NCI-H146 treated with DMSO at 0.1 percent for 48 hours (cell line): ENCODE results near the gene TMEM156.
"Not testable (repeated sequence)": the region's sequence is repeated elsewhere in the genome, so short reads cannot be mapped to it uniquely, and the experiment has no call there.

ENCODE experiments used
- DNase-seq: peaks from one replicate; lab custom pipeline; 2025; ENCODE audit not compliant: unreplicated experiment; lab: John Stamatoyannopoulos, UW

TMEM156 gene

DNA sequence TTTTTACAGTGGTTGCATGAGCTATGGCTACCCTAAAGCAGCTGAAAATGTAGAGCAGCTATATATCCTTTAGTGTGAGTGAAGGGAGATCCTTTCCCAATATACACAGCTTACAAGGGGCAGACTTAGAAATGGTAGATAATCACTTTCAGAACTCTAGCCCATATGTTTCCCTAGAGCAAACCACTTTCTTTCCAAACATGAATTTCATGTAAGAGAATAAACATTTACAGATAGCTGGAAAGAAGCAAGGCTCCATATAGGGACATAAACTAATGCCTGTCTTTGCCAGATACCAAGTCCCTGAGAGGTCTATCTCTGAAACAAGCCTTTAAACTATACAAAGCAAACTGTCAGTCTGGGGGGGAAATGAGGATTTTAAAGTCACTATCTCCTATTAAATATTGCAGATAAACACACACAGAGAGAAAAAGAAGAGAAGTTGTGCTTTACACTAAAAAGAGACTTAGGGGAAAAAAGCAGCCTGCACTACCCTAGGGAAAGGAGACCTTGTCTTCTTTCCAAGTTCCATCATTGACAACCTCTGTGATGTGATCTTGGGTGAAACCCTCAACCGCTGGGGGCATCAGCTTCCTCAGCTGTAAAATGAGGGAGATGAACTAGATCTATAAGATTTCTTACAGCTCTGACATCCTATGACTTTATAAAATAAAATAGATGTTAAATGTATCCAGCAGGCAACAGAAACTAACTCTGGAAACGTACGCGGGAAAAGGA, 73.6 kb downstream of the TMEM156 start:
- no peak for DNase-seq

DNA sequence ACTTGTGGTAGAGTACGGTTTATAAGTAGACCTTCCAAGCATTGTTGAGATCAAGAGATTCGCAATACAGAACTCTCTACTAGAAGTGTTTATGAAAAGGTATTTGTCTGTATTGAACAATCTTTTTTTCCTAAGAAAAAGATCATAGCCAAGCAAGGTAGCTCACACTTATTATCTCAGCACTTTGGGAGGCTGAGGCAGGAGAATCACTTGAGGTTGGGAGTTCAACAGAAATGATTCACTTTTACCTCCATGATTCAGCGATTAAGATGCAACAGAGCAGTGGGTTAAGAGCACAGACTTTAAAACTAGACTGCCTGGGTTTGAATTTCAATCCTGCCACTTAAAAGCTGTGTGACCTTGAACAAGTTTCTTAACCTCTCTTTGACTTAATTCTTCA, 74.3 kb downstream of the TMEM156 start:
- no peak for DNase-seq

DNA sequence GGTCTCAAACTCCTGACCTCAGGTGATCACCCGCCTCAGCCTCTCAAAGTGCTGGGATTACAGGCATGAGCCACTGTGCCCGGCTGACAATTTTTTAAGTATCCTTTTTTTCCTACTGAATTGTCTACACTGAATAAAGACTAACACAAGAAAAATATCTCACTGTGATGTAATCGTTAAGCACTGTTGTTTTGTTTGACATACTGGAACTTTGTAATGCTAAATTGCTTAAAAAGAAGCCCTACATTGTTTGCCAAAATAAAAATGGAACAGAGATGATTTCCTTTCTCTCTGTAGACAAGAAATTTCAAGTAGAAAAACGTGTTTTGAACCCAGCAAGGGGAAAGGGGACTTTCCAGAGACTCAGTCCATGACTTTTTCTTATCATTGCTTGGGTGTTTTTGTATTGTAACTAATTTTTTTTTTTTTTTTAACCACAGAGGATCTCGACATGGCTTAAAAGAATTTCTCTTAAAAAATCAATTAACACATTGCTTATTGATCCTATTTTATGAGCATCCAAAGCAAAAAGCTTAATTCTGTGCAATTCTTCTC, 74.9 kb downstream of the TMEM156 start:
- no peak for DNase-seq

DNA sequence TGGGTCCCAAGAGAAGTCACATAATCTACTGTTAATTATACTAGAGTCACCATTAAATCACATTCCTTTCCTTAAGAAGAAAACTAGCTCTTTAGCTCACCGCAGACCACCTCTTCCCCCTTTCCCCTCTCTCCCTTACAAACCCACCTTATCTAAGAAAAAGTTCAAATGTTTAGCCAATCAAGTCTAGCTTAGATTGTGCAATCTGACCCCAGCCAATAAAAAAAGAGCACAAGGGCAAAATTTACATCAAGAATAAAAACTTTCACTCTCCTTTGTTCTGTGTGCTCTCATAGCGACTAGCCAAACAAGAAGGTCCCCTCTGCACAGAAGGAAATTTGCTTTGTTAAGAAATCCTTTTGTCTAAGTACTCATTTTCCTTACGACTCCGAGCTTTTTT, 76.3 kb downstream of the TMEM156 start:
- no peak for DNase-seq

DNA sequence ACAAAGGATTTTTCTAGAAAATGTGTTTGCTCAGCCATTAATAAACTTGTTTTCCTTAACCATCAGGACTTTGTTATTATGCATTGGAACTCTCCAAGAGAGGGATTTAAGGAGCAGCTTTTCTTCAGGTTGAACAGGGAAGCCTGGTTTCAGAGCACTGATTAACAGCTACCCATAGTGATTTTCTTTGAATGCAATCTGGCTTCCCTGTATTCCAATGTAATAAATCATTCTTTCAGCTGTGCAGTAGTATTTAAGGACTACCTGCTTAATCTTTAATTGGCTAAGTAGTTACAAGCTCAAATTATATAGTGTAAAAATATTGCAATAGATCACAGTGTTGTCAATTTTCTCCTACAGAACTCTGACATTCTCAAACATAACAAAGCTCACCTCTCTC, 77.5 kb downstream of the TMEM156 start:
- no peak for DNase-seq

DNA sequence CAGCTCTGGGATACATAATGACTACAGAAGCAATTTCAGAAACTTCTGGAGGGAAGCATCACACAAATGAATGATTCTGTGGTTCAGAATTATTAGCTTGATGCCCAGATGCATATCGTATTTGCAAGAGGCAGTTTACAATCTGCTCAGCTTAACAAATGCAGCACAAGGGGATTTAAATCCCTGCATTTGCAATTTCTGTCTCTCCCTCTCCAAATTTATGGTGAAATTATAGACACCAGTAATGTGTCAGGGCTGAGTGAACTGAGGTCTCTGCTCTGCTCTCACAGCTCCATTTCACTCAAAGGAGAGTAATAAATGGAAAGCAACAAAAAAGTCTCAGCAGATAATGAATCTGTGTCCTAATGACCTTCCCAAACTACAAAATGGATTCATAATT, 80.2 kb downstream of the TMEM156 start:
- DNase-seq, result no peak

DNA sequence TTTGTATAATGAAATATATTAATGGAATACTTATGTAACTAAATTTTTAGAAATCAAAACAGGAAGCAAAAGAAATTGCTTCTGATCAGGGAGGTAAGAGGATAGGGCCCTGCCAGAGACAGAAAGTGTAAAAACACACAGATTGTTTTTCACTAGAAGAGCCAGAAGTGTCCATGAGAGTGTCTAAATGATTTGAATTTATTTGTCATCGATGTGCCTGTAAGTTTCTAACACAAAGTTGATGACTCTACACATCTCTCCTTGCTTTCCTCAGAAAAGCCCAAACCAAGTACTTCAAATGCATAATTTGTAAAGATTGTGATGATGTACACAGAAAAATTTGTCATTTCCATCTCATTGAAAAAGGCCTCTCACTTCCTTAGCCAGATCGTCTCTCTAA, 80.6 kb downstream of the TMEM156 start:
- no peak for DNase-seq

DNA sequence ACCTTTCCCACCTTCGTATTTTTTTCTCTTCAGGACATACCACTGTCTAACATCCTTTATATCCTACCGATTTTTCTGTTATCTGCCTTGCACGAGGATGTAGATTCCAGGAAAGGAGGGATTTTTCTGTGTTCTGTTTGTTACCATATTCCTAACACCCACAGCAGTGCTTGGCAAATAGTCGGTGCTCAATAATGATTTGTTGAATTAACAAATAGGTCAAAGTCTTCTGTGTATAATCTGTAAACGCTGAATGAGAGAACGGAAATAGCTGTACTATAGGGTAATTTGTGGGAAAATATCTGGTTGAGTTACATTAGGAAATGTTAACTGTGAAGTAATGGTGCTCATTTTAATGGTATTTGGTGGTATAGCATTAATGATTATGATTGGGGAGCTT, 81.5 kb downstream of the TMEM156 start:
- DNase-seq, result no peak

DNA sequence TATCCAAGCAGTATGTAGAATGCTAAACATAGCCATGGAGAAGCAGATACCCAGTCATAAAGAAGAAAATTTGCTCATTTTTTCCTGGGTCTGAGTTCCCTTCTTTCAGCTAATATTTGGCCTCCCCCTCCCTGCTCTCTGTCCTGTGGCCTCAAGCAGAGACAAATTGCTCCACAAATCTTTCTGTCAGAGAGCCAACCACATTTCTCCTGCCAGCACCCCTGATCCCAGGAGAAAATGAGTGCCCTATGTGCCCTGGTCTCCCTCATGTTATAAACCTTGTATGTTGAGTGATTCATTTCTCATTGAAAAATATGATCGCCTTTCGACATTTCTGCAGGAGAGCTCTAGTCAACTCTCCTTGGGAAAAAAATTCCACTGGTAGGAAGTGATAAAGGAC, 82.0 kb downstream of the TMEM156 start:
- DNase-seq, result no peak

DNA sequence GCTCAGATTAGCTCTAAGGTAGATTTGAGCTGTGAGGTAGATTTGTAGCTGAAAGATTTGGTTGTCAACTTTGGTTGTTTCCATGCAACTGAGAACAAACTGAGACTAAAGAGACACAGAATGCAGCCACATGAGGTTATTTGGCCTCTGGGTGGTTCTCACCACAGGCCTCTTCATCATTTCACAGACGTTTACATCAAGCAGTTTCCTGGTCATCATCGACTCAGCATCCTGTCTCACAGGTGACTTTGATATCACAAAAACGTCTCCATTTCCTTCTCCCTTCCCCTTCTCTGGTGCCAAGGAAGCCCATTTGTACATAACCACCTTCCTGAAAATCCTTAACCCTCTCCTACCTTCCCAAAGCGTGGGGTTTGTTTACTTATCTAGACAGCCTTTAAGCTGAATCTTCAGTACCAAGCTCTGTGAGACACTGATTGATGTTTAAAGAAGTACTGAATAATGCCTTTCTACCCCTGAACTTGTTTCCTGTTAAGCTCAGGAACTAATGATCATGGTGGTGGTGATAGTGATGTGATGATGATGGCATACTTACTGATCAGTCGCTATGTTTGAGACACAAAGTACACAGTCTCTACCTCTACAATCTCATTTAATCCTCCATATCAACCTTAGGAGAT, 82.7 kb downstream of the TMEM156 start:
- no peak for DNase-seq

DNA sequence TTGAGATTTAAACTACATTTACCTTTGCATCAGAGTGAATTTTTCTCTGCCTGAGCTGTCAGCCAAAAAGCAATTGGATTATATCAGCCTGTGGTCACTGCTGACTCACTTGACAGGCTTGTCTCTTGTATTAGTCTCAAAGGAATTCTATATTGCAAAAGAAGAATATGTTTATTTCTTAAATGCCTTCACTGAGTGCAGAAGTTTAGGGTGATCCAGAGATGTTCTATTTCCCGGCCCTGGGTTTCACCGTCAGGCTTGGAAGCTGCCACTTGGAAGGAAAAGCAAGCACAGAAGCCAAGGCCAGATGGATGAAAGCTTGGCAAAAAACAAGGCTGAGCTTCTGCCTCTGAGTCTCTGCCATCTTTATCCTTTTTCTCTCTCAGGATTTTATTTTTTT, 83.7 kb downstream of the TMEM156 start:
- no peak for DNase-seq

DNA sequence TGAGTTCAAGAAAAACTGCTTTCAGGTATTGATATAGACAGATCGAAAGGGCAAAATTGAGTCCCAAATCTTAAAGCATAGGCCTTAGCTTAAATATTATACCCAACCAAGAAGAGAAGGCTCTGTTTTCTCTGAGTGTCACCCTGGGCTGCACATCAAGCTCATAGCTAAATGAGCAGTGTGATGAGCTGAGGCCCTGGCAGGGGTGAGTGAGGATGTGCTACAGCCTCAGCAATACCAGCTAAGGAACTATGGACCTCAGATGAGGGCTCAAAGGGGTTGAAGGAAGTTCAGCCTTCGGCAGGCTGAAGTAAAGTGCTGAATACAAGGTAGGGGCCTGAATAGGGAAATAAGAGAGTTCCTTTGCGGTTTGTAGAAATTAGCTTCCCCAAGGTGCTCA, 85.3 kb downstream of the TMEM156 start:
- DNase-seq, result no peak

DNA sequence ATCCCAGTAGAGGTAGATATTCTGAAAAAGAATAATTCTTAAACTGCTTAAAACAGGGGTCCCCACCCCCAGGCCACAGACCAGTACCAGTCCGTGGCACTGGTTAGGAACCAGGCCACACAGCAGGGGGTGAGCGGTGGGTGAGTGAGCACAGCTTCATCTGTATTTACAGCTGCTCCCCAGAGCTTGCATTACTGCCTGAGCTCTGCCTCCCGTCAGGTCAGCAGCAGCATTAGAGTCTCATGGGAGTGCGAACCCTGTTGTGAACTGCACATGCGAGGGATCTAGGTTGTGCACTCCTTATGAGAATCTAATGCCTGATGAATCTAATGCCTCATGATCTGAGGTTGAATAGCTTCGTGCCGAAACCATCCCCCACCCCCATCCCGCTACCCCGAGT, 87.8 kb downstream of the TMEM156 start:
- DNase-seq, result no peak

DNA sequence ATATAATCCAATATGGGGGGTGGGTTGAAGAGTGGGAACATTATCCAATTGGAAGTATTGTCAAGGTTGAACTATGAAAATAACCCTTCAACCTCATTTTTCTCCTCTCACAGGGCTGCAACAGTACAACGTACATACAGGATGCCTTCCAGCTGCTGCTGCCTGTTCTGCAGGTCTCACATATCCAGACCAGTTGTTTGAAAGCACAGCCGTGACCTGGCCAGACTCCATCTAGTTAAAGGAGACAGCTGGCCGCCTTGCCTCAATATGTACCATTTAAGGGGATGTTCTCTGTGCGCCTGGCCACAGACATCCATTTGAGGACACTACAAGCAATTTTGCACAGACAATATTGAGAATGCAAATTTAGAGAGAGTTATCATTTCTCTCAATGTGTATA, 88.9 kb downstream of the TMEM156 start:
- no peak for DNase-seq

DNA sequence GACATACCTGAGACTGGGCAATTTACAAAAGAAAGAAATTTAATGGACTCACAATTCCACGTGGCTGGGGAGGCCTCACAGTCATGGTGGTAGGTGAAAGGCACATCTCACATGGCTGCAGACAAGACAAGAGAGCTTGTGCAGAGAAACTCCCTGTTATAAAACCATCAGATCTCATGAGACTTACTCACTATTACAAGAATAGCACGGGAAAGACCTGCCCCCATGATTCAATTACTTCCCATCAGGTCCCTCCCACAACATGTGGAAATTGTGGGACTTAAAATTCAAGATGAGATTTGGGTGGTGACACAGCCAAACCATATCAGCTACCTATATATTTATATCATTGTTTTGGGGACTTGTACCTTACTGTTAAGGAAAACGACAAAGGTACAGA, 90.3 kb downstream of the TMEM156 start:
- not testable (repeated sequence) for DNase-seq

DNA sequence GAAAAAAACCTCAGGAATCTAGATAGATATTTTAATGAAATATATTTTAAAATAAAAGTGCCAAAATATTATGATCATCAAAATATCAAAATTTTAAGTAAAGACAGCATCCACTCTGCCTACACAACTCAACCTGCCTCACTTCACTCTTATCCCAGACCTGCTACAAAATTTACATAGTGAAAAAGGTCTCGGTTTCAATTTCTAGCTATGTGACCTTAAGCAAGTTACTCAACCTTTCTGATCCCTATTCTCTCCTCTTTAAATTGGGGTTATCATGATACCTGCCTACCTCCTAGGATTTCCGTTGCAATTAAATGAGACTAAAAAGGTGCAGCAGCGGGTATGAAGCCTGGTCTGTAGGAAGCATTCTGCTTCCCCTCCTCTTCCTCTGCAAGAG, 91.7 kb downstream of the TMEM156 start:
- no peak for DNase-seq

DNA sequence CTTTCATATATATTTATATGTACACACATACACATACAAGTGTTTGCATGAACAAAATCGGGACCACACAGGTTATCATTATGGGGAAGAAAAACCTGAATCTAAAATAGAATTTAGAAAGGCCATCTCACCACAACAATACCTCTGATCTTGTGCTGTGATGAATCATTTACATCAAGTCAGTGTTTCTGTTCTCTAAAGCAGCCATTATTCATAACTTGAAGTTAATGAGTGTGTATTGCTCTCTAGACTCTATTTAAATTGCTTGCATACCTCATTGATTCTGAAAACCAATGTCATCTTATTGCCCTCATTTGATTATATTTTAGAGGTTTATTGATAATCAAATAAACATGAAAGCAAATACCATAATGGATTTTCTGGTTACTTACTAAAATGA, 93.0 kb downstream of the TMEM156 start:
- no peak for DNase-seq

DNA sequence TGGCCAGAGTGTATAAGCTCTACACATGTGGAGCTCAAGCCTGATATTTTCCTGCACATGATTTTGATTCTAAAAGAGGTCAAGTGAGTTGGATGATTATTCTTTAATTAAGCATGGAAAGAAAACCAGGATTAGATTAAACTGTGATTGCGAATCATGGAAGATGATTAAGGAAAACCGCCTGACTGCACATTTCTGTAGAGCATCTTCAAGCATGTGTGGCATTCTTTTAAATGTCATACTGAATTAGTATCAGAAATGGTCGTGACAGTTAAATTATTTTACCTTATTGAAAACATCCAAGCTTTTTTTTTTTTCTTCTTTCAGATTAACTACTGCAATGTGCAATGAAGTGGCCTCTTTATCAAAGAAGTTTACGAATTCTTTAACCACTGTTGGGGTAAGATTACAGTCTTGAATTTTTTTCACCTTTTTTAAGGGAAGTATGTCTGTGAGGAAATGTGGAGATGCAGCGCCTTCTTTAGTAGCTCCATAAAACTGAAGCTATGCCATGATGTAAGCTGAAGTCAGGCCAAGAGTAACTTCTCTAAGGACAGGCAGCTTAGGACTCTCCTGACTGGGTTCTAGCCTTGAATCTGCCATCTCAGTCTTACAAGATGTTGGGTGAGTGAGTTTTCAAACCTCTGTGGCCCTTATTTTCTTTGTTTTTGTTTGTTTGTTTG, 96.7 kb downstream of the TMEM156 start:
- no peak for DNase-seq

DNA sequence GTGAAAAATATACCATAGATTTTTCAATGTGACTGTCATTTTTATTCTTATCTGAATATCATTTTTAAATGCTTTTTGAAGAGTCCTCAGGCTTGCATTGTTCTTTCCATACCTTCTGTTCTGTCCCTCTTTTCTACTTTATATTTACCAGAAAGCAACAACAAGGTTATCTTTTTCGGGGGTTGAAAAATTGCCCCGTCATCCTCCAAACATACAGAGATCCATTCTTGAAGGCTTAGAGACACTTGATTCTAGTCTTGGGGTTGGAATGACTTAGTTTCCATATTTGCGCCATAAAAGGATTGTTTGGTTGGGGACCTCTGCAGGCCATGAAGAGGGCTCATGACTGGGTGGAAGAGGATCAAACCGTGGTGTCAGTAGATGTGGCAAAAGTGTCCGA, 101.1 kb downstream of the TMEM156 start:
- no peak for DNase-seq

DNA sequence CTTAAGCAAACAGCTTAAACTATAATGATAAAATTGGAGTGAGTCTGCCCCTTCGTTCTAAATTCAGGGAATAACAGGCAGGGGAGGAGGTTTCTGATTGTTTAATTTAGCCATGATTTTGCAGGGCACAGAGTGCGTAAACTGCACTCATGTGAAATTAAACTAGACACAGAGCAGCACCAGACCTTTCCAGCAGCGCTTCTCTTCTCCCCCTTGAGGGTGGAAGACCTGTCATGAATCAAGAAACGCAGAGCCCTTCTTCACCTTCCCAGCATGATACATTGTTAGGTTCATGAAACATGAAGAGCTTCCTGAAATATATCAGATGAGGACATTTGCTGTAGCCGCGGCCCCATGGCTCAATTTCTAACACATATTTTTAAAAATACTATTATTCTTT, 101.5 kb downstream of the TMEM156 start:
- no peak for DNase-seq

DNA sequence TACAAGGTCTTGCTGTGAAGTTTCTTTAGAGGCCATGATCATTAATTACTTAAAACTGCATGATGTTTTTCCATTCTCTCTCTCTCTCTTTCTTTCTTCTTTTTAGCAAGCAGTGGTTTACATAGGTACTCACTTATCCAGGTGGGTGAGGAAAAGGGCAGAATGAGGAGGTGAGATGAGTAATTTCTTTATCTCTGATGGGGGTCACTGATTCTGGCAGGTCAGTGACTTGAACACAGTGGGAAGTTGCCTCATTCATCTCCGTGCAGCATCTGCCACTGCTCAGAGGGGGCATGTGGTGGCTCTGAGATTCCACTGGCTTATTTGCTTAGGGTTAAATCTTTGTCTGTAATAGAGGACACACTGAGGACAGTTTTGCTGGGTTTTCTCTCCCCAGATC, 102.0 kb downstream of the TMEM156 start:
- no peak for DNase-seq

DNA sequence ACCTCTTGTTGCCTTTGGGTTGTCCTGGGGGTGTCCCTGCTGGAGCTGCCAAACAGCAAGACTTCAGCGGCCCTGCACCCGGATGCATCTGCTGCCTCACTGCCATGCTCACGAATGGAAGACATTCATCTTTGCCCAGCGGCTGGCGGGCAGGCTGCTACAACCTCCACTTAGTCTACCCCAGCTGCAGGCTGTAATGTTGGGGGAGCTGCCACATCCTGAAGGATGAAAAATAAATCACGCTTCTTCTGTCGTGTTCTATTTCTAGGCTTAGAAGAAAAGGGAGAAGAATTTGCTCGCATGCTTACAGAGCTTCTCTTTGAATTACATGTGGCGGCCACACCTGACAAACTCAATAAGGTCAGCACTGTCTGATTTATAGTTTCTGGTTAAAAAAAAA, 103.2 kb downstream of the TMEM156 start:
- DNase-seq, result no peak
